ENCODE results near the gene SOX6.

GRCh38 chr11:16169956-16170847 lies 186.1 kb downstream of the SOX6 start:
- TF ChIP-seq CTCF (IDR thresholded peaks at IDR 0.05): no peak
- no peak for TF ChIP-seq POLR2A (IDR thresholded peaks at IDR 0.05)
- TF ChIP-seq POLR2AphosphoS5 (IDR thresholded peaks at IDR 0.05): no peak
